ENCODE results near the gene AGBL4.
"Not testable (repeated sequence)": the region's sequence is repeated elsewhere in the genome, so short reads cannot be mapped to it uniquely, and the experiment has no call there.

AGBL4 gene

GRCh38 chr1:50023292-50024159 is at the start of gene AGBL4:
Gene AGBL4 (minus strand): TSS chr1:50023954.
- DNase-seq (ENCODE audit: low read depth) = no peak

DNA sequence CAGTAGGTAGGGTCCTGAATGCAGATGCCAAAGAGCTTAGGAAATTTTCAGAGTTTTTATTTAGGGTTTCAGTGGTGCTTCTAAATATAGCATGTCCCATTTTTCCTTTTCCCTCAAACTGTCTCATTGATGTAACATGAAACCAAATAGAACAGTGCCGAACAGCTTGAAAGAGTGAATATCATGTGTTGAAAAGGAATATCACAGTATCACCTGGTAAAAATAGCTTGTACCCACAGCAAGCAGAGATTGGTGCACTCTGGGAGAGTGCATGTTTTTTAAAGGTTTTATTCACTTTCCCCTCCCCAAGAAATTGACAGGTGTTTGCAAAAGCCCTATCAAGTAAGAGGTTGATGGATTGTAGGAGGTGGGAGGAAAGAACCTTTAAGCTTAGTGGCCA is 43.1 kb upstream of the AGBL4 start:
- no peak for DNase-seq (ENCODE audit: low read depth)

DNA sequence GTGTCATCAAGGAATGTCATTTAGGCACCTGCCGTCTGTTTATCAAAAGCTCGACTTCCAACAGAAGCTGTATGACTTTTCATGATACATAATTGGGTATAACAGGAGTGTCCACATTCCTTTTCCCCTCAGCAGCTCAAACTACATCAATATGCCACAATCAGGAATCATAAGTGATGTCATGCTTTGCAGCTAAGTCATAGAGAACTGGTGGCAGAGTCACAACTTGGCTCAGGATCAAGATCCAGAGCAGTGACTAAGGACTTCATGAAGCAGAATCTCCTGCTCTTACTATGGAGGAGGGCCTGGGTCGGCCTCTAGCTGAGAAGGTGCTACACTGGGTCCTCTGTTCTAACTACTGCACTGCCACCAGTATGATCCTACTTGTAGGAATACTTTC is 36.5 kb upstream of the AGBL4 start:
- DNase-seq (ENCODE audit: low read depth) = no peak

- DNase-seq (ENCODE audit: low read depth) = no peak
These were observed 25.0 kb upstream of the AGBL4 start for GRCh38 chr1:50048791-50049190.

GRCh38 chr1:50047916-50048694 is 24.4 kb upstream of the AGBL4 start:
- DNase-seq (ENCODE audit: low read depth) = no peak

DNA sequence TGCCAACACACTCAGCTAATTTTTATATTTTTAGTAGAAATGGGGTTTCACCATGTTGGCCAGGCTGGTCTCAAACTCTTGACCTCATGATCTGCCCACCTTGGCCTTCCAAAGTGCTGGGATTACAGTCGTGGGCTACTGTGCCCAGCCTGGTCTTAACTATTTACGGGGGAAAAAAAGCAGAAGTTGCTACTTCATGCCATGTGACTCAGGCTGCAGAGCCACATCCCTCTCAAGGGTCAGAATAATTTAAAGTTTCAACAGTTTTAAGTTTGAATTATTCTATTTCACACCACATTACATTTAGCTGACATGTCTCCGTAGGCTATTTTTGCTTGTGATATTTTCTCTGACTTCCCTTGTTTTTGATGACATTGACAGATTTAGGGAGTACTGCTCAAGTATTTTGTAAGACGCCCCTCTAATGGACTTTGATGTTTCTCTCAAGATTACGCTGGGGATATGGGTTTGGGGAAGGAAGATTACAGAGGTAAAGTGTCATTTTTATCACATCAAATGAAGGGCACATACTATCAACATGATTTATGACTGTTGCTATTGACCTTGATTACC is 14.6 kb upstream of the AGBL4 start:
- no peak for DNase-seq (ENCODE audit: low read depth)

DNA sequence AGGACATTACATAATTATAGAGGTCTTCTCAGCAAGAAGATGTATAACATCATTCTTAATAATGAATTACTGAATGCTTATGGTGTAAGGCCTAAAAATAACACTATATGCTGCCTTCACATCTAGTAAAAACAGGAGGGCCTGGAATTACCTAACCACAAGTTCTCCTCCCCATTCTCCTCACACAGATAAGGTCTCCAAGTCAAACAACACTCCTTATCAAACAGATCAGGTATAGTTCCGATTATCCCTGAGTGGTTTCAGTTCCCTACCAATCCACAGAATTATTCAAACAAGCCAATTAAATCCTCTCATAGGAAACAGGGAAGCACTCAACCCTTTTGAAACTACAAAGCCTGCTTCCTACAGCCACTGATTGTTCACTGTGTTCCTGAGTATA is 4.0 kb upstream of the AGBL4 start:
- DNase-seq (ENCODE audit: low read depth) = no peak

DNA sequence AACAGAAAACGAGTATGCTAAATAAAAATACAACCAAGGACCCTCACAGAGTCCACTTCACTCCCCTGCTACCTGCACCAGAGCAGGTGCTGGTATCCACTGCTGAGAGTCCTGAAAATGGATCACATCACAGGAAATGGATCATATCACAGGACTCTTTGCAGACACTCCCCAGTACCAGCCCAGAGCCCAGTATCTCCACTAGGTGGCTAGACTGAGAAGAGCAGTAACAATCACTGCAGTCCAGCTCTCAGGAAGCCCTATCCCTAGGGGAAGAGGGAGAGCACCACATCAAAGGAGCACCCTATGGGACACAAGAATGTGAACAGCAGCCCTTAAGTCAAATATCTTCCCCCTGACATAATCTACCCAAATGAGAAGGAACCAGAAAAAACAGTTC is 28.0 kb downstream of the AGBL4 start:
- no peak for DNase-seq (ENCODE audit: low read depth)

DNA sequence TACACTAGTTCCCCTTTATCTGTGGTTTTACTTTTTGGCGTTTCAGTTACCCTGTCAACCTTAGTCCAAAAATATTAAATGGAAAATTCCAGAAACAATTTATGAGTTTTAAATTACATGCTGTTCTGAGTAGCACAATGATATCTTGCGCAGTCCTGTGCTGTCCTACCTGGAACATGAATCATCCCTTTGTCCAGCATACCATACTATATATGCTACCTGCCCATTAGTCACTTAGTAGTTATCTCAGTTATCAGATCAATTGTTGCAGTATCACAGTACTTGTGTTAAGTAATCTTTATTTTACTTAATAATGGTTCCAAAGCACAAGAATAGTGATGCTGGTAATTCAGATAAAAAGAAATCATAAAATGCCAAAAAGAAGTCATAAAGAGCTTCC is 52.7 kb downstream of the AGBL4 start:
- DNase-seq (ENCODE audit: low read depth) = no peak

GRCh38 chr1:49951385-49951784 is 72.4 kb downstream of the AGBL4 start:
- no peak for DNase-seq (ENCODE audit: low read depth)

GRCh38 chr1:49915301-49915700 is 108.5 kb downstream of the AGBL4 start:
- DNase-seq (ENCODE audit: low read depth) = not testable (repeated sequence)

GRCh38 chr1:49906365-49906764 is 117.4 kb downstream of the AGBL4 start:
- no peak for DNase-seq (ENCODE audit: low read depth)

DNA sequence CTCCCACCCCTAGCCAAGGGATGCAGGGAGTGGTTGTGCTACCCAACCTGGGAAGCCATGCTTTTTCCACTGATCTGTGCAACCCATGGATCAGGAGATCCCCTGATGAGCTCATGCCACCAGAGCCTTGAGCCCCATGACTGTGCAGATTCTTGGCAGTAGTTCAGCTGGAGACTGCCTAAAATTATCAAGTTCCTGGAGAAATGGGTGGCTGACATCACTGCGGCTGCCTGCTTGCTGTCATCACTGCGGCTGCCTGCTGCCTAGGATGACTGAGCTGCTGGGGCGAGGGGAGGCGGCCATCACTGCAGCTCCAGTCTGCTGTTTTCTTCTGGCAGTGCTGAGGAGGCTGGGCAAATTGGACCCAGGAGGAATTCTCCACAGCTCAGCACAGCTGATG is 159.2 kb downstream of the AGBL4 start:
- DNase-seq (ENCODE audit: low read depth) = no peak

DNA sequence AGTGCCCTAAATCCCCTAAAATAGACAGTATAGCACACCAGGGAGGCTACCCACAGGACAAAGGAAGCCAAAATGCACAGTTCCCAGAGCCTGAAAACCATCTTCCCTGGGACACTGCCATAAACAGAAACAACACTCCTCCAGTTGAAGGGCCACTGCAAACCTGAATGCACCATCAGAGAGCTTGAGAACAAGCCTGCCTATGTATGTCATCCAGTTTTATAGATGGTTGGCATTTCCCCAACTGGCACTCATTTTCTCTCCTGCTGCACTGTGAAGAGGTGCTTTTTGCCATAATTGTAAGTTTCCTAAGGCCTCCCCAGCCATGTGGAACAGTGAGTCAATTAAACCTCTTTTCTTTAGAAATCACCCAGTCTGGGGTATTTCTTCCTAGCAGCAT is 169.0 kb downstream of the AGBL4 start:
- DNase-seq (ENCODE audit: low read depth) = no peak

- no peak for DNase-seq (ENCODE audit: low read depth)
These were observed 181.2 kb downstream of the AGBL4 start for GRCh38 chr1:49842596-49842995.

GRCh38 chr1:49841767-49842166 is 182.0 kb downstream of the AGBL4 start:
- DNase-seq (ENCODE audit: low read depth) = no peak

DNA sequence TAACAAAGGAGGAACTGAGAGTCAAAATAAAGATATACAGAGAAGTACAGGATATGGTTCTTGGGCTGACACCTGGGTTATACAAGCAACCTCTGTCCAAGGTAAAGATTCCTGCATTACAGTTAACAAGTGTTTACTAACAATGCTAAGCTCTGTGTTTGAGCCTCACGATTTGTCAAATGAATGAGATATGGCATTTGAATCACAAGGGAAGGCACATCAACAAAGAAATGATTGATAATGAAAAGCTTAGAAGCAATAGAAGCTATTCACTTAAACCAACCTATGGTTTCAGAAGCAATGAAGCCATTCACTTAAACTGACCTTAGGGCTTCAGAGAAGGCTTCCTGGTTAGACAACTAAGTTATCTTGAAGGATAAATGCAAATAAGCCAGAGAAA is 199.5 kb downstream of the AGBL4 start:
- DNase-seq (ENCODE audit: low read depth) = no peak

- no peak for DNase-seq (ENCODE audit: low read depth)
These were observed 206.1 kb downstream of the AGBL4 start for GRCh38 chr1:49817681-49818080.

DNA sequence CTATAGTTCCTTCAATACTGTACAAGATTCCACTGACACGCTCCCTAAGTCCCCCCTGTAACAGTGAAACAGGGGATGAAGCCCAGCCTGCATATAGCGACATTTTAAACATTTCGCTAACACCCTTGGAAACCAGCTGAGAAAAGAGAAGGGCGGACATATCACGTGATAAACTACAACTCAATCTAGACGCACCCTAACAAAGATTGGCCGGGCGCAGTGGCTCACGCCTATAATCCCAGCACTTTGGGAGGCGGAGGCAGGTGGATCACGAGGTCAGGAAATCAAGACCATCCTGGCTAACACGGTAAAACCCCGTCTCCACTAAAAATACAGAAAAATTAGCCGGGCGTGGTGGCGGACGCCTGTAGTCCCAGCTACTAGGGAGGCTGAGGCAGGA is 236.7 kb downstream of the AGBL4 start:
- DNase-seq (ENCODE audit: low read depth) = not testable (repeated sequence)

GRCh38 chr1:49765034-49765433 is 258.7 kb downstream of the AGBL4 start:
- DNase-seq (ENCODE audit: low read depth) = no peak

- not testable (repeated sequence) for DNase-seq (ENCODE audit: low read depth)
These were observed 285.6 kb downstream of the AGBL4 start for GRCh38 chr1:49738118-49738517.

GRCh38 chr1:49728377-49728776 is 295.4 kb downstream of the AGBL4 start:
- DNase-seq (ENCODE audit: low read depth) = no peak

GRCh38 chr1:49723662-49724061 is 300.1 kb downstream of the AGBL4 start:
- DNase-seq (ENCODE audit: low read depth) = no peak

Data from activated gamma-delta T cell treated with anti-CD3 and anti-CD28 coated beads, Interleukin-2, amount 50 U/mL, for 16 hours (primary cell).